ENCODE results near the gene SNAP47.

DNA sequence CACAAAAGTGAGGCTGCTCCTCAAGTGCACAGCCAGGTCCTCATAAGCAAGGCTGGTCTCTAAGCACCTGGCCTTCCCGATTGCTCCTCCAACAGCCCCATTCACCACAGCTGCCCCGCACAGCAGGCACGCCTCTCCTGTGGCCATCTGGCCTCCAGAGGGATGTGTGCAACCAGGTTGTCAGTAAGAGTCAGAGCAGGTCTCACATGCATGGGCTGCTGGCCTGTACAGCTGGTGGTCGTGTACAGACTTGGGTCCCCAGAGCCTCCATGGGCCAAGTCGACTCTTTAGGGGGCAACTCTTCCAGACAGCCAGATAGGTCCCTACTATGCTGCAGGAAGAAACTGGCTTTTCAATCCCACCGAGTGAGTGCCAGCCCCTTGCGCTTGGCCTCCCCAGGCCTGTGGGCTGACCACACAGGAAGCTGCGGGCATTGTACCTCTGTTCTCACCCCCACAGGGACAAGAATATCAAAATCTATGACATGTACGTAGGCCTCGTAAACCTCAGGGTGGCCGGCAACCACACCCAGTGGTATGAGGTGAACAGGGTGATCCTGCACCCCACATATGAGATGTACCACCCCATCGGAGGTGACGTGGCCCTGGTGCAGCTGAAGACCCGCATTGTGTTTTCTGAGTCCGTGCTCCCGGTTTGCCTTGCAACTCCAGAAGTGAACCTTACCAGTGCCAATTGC, 81.7 kb downstream of the SNAP47 start:
- no peak for TF ChIP-seq CSDC2 (CRISPR knock-in tag; IDR thresholded peaks at IDR 0.05)
- no peak for TF ChIP-seq BACH2 (CRISPR knock-in tag; IDR thresholded peaks at IDR 0.05; ENCODE audit: borderline replicate concordance)
- TF ChIP-seq TOX (CRISPR knock-in tag; IDR thresholded peaks at IDR 0.05; ENCODE audit: borderline replicate concordance), result no peak
- TF ChIP-seq ZC3H10 (CRISPR knock-in tag; IDR thresholded peaks at IDR 0.05), result no peak
- no peak for TF ChIP-seq TSHZ2 (CRISPR knock-in tag; IDR thresholded peaks at IDR 0.05)
- no peak for TF ChIP-seq PATZ1 (CRISPR knock-in tag; IDR thresholded peaks at IDR 0.05; ENCODE audit: borderline replicate concordance)
- TF ChIP-seq, protein P1, sequence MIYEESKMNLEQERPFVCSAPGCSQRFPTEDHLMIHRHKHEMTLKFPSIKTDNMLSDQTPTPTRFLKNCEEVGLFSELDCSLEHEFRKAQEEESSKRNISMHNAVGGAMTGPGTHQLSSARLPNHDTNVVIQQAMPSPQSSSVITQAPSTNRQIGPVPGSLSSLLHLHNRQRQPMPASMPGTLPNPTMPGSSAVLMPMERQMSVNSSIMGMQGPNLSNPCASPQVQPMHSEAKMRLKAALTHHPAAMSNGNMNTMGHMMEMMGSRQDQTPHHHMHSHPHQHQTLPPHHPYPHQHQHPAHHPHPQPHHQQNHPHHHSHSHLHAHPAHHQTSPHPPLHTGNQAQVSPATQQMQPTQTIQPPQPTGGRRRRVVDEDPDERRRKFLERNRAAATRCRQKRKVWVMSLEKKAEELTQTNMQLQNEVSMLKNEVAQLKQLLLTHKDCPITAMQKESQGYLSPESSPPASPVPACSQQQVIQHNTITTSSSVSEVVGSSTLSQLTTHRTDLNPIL (CRISPR knock-in tag; IDR thresholded peaks at IDR 0.05; ENCODE audit: low read depth), result no peak

Measured in SK-N-SH treated with all-trans-retinoic acid at 6 μM for 48 hours (cell line).